VCaP (cell line): Measurements from ENCODE around the gene SPTLC3.

Source experiments
- H3K27ac ChIP-seq: fragments of 450-650 bp; 2 replicates; pipeline ENCODE4 v1.5.1; 2017
- CTCF ChIP-seq: fragments of 450-650 bp; conservative IDR thresholded peaks from 2 replicates; pipeline ENCODE4 v1.5.1; 2017; ENCODE audit warnings: mild to moderate bottlenecking, moderate library complexity

The SPTLC3 gene

GRCh38 chr20:13212750-13213149 lies 204.0 kb downstream of the SPTLC3 start:
- H3K27ac ChIP-seq = no peak overlapping the region
- no peak for TF ChIP-seq CTCF

GRCh38 chr20:13213335-13213734 lies 204.6 kb downstream of the SPTLC3 start:
- TF ChIP-seq CTCF = no peak
- H3K27ac ChIP-seq = no peak overlapping the region

- no peak overlapping the region for H3K27ac ChIP-seq
- no peak for TF ChIP-seq CTCF
These were observed 207.8 kb downstream of the SPTLC3 start for GRCh38 chr20:13216533-13216932.
